Activated naive CD8-positive, alpha-beta T cell treated with anti-CD3 and anti-CD28 coated beads, Interleukin-2, amount 10 ng/mL, durations not matched to agents 7 days and 5 days (primary cell): ENCODE measurements around the gene TNIK. TPM values are rescaled to one million over a fixed set of nuclear protein-coding genes. Genes with fewer than 3 reads are reported as not detected.

ENCODE experiments used
- ATAC-seq: fragments of 150-1000 bp; cut with Tn5 transposase; one replicate; pipeline ENCODE4 v1.10.0; 2021; ENCODE audit warnings: low read depth, moderate library complexity
- POLR2A ChIA-PET: fragments of 350-600 bp; sonication (Branson Sonifier 250); formaldehyde crosslinking; loops from one replicate; lab custom pipeline; 2021; ENCODE audit warnings: antibody characterized with exemption; lab: Charles Lee
- DNase-seq: peaks from one replicate; pipeline ENCODE4 v3.0.0; 2021
- H3K27ac Mint-ChIP-seq: one replicate; pipeline ENCODE4 v1.8.0; 2022; ENCODE audit warnings: mild to moderate bottlenecking, mixed read lengths
- H3K27me3 Mint-ChIP-seq: one replicate; pipeline ENCODE4 v1.8.0; 2022; ENCODE audit warnings: mild to moderate bottlenecking, moderate library complexity, mixed read lengths
- H3K36me3 Mint-ChIP-seq: one replicate; pipeline ENCODE4 v1.8.0; 2021; ENCODE audit warnings: mild to moderate bottlenecking, mixed read lengths
- H3K4me1 Mint-ChIP-seq: one replicate; pipeline ENCODE4 v1.8.0; 2021; ENCODE audit warnings: mixed read lengths
- H3K4me3 Mint-ChIP-seq: one replicate; pipeline ENCODE4 v1.8.0; 2022; ENCODE audit warnings: mild to moderate bottlenecking, moderate library complexity, mixed read lengths
- H3K9me3 Mint-ChIP-seq: one replicate; pipeline ENCODE4 v1.8.0; 2021; ENCODE audit warnings: mixed read lengths
- total RNA-seq, 2 experiments: library from RNA; stranded (reverse); gene quantifications; one replicate each; pipeline ENCODE4 v1.2.3, GENCODE V29; 2021

Gene TNIK
- total RNA-seq, 2 experiments from 2014 or later: 47.6 to 52.7 TPM

DNA sequence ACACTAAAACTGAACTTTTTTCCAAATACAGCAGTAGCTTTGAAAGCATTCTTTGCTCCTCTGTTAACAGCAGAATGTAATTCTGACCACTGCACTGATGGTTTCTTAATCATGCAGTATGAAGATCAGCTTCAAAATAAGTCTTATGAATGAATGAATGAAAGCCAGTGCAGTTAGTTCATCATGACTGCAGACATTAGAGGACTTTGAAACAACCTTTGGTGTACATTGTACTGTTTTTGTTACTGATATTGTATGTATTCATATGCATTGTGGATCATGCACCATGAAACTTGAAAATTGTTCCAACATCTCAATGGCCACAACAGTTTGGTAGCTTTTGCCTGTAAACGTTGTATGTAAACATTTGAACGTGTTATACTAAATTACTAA, 1.3 kb upstream of the TNIK start:
- Mint-ChIP-seq H3K27me3 (no peaks in the 10 kb centered on the region), H3K27ac (peak overlapping the region; percentile 91), H3K4me3 (peak overlapping the region; percentile 93), H3K36me3 (peaks cover 7% of the 10 kb centered on the region), H3K9me3 (peaks cover 7% of the 10 kb centered on the region), H3K4me1 (peaks cover 28% of the 10 kb centered on the region)
- ATAC-seq (no peak), DNase-seq (no peak)
- POLR2A ChIA-PET: interaction anchor here (0.7 to 3.0 kb wide), 10 partner anchors 15 to 237 kb away, joined by 3 to 8 read pairs (median 3); no protein-coding TSS in a partner anchor

DNA sequence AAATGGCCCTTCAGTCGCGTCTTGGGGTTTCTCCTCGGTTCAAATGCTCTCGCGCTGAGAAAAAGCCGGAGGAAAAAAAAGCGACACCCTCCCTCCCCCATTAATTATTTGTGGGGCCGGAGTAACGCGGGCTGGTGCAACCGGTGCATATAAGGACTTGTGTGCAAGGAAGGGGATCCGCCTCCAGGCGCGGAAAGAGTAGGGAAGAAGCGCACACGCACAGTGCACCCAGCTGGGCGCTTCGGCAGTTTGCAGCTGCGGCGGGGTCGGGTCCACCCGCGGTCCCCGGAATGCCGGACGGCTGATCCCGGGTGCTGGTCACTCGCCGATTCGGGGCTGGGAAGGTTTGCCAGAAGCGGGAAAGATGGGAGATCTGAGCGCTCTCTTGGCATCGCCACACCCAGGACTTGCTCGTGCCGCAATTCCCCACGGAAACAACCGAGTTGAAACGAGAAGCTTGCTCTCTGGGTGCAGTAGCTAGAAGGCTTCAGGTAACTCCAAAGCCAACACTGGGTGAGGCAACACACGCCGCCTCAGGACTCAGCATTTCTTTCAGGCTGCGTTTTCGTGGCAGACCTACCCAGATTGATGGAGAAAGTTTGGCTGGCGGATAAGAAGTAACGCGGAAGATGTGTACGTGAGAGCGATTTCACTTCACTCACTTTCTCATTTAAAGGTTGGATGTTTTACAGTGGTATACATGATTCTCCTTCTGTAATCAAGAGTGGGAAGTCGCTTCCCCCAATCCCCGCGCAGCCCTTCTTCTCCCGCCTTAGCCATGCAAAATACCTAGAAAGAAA, 720 bp upstream of the TNIK start:
- H3K4me1 Mint-ChIP-seq: peaks cover 31% of the 10 kb centered on the region
- DNase-seq: peak; percentile 69
- H3K27me3 Mint-ChIP-seq: no peaks in the 10 kb centered on the region
- peaks cover 7% of the 10 kb centered on the region for H3K9me3 Mint-ChIP-seq
- H3K4me3 Mint-ChIP-seq: peak overlapping the region; percentile 93
- peak; percentile 43 for ATAC-seq
- H3K27ac Mint-ChIP-seq: peak overlapping the region; percentile 91
- POLR2A ChIA-PET: interaction anchor here (0.7 to 3.0 kb wide), 14 partner anchors 16 to 1258 kb away, joined by 3 to 12 read pairs (median 3); no protein-coding TSS in a partner anchor
- peaks cover 7% of the 10 kb centered on the region for H3K36me3 Mint-ChIP-seq

DNA sequence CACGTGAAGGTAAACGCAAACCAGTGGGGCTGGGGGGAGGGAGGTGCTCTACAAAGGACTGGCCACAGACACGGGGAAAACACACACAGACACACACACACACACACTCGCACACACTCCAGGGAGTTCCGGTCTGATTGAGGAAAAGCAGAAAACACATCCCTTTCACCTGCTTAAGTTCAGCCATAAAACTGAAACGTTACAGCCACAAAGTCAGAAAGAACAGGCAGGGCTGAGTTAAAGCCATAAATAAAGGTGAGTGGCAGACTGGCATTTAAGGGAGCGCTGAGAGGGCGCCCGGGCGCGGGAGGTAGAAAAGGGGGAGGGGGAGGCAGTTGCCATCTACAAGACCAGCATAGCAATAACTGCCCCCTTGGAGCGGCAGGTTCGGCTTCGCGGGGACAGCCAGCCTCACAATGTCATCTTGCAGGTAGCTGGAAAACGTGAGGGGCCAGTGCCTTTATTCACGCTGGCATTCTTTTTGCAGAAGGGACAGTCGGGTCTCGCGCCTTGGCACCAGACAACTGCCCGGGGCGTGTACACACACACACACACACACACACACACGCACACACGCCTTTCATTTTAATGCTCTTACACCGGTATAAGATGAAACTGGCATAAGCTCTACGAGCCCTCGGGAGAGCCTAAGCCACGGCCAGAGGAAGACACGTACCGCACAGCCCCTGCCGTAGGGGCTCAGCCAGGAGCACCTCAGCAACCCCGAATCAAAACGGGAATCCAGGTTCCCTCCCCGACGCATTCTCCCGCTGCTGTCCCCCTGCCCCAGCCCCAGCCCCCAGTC, 866 bp downstream of the TNIK start:
- Mint-ChIP-seq H3K4me1 (peaks cover 36% of the 10 kb centered on the region), H3K36me3 (peaks cover 4% of the 10 kb centered on the region), H3K9me3 (peaks cover 3% of the 10 kb centered on the region), H3K27me3 (no peaks in the 10 kb centered on the region), H3K4me3 (peak overlapping the region; percentile 93), H3K27ac (peak overlapping the region; percentile 90)
- POLR2A ChIA-PET: interaction anchor here (0.7 to 3.0 kb wide), 4 partner anchors 32 to 1104 kb away, joined by 4 to 12 read pairs (median 6); no protein-coding TSS in a partner anchor
- DNase-seq (peak; percentile 66), ATAC-seq (peak; percentile 12)

DNA sequence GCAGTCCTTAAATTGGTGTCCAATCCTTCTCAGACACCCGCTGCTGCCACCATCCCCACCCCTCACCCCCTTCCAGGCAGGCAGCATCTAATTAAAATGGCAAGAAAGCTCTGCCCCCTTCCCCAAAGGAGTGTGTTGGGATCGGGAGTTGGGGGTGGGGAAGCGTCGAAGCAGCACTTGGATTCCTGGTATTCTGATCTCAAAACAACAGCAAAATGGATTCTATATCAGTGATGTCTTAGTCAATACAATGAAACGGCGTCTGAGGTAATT, 1.4 kb downstream of the TNIK start:
- H3K4me1 Mint-ChIP-seq: peaks cover 36% of the 10 kb centered on the region
- ATAC-seq (no peak), DNase-seq (peak; percentile 43)
- peak overlapping the region; percentile 90 for H3K27ac Mint-ChIP-seq
- POLR2A ChIA-PET: interaction anchor here (0.7 to 3.0 kb wide), 5 partner anchors 33 to 1104 kb away, joined by 3 to 12 read pairs (median 5); no protein-coding TSS in a partner anchor
- H3K9me3 Mint-ChIP-seq: no peaks in the 10 kb centered on the region
- H3K36me3 Mint-ChIP-seq: peaks cover 4% of the 10 kb centered on the region
- no peaks in the 10 kb centered on the region for H3K27me3 Mint-ChIP-seq
- peak overlapping the region; percentile 93 for H3K4me3 Mint-ChIP-seq

DNA sequence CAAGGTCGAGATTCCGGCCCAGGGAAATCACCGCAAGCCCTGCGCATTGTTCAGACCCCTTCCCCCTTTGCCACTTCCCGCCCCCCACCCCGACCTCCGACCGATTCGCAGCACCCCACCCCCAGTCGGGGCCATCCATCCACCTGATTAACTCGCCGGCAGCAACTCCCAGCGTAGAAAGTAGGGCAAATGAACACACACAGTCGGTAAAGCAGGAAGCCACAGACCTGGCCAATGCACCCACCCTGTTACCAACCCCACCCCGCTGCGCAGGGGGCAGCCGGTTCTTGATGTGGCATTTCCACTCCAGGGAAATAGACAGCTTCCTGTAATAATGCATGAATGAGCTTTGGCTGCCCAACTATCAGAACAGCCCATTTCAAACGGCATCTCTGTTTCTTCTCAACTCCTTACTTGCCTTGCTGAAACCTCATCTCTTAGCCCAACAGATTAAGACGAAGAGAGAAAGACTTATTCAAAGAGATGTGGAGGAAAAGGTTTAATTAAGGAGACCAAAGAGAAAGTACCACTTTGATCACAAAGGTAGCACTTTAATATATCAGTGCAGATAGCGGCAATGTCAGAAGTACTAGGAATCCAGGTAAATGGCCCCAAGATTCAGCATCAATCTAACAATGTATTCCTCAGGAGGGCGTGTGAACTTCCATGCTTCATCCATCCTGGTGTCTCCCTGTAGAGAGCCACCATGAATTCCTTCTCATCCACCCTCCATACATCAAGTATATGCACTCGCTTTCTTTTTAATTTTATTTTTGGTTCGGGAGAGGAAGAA, 1.9 kb downstream of the TNIK start:
- Mint-ChIP-seq H3K27ac (peak overlapping the region; percentile 90), H3K4me3 (peak overlapping the region; percentile 93), H3K9me3 (no peaks in the 10 kb centered on the region), H3K36me3 (no peaks in the 10 kb centered on the region), H3K4me1 (peaks cover 36% of the 10 kb centered on the region), H3K27me3 (no peaks in the 10 kb centered on the region)
- POLR2A ChIA-PET: interaction anchor here (0.7 to 1.1 kb wide), 3 partner anchors 34 to 1105 kb away, joined by 3 to 4 read pairs (median 3); no protein-coding TSS in a partner anchor
- peak; percentile 5 for ATAC-seq
- peak; percentile 62 for DNase-seq

DNA sequence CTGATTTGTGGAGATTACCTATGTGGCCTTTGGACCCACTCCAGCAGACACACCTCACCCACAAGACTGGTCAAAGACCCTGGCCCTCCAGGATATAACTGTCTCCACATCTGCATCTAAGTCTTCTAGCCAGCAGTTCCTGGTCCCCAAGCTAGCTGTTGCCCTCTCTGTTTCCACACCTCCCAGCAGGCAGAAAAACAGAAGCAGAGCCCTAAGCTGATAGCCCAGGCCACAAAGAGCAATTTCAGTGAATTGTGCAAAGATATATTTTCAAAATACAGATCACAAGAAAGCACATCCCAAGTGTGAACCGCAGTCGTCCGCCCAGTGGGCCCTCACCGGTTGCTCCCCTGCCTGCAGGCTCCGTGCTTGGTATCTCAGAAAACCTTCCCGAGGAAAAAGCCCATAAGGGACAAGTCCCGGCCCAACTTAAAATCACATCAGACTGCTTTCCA, 2.6 kb downstream of the TNIK start:
- Mint-ChIP-seq H3K36me3 (no peaks in the 10 kb centered on the region), H3K9me3 (no peaks in the 10 kb centered on the region), H3K27ac (peak overlapping the region; percentile 90), H3K4me3 (peak overlapping the region; percentile 93), H3K4me1 (peaks cover 36% of the 10 kb centered on the region), H3K27me3 (no peaks in the 10 kb centered on the region)
- POLR2A ChIA-PET: interaction anchor here (1.0 to 1.1 kb wide), 2 partner anchors 34 to 109 kb away, joined by 3 read pairs; no protein-coding TSS in a partner anchor
- DNase-seq (peak; percentile 49), ATAC-seq (no peak)

DNA sequence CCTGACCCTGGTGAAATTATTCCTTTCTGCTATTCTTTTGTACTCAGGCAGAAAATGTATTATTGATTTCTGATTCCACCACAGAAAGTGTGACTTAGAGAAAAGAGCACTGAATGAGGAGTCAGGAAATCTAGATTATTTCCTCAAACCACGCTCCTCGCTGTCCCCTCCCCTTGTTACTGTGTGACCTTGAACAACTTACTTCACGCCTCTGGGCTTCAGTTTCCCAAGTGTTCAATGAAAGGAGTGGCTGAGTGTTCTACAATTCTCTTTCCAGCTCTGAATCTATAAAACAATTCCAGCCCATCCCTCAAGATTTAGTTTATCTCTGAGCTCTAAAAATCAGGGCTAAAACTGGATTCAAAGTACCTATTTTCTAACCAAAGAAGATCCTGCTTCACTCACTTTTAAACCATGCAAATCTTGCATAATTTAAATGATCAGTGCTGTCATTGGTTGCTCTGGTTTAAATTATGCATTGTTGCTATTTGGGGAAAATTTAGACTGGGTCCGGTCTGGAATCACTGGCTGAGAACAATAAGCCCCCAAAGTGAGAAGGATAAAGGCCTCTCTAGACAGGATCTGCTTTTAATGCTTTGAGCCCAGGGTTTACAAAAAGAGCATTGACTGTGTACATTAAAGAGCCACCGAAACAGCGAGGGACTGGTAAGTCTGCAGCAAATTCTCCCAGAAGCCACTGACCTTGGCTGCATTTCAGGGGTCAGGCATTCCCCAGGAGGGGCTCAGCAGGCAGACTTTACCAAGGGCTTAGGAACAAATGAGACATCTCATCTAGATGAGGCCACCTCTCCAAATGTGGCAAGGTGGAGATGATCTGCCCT, 3.2 kb downstream of the TNIK start:
- Mint-ChIP-seq H3K4me3 (peak overlapping the region; percentile 93), H3K27ac (peak overlapping the region; percentile 90), H3K9me3 (no peaks in the 10 kb centered on the region), H3K4me1 (peaks cover 31% of the 10 kb centered on the region), H3K36me3 (no peaks in the 10 kb centered on the region), H3K27me3 (no peaks in the 10 kb centered on the region)
- POLR2A ChIA-PET: interaction anchor here (1.1 kb wide), 1 partner anchor 109 kb away, joined by 3 read pairs; no protein-coding TSS in a partner anchor
- ATAC-seq (no peak), DNase-seq (no peak)

DNA sequence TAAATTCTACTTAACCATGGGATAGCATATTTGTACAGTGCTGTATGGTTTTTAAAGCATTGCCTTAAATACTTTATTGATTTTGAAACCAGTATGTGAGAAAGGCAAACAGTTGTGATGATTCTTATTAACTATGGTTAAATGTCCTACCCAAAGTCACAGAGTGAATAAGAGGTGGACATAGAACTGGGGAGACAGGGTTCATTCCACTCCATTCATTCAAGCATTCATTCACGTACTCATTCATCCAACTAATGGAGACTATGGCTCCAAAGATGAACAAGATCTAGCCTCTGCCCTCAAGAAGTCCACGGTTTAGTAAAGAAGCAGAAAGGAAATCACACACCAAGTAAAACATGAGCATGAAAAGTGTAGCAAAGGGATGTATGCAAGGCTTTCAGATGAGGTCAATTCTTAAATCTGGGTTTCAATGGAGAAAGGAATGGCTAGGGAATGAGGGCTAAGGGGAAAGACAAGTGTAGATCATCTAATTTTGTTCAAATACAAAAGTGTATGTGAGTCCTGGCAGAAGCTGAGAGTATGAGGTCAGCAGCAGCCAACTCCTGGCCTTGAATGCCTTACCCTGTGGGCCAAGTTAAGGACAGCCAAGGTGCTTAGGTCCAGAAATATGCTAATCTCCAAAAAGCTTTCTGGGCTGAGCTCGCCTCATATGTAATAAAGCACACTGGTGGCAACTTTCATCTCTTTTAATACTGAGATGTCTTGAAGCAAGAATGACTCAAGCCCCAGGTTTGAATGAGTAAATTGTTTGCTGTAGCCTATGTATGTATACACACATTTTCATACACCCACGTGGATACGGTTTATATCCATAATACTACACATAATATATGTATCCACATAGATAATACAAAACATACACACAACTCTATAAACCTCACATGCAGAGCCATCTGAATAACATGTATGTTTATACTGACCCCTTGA, 4.3 kb downstream of the TNIK start:
- POLR2A ChIA-PET: no interaction called here
- Mint-ChIP-seq H3K9me3 (no peaks in the 10 kb centered on the region), H3K27ac (no peak overlapping the region), H3K4me1 (peaks cover 26% of the 10 kb centered on the region), H3K4me3 (no peak overlapping the region), H3K27me3 (no peaks in the 10 kb centered on the region), H3K36me3 (peaks cover 5% of the 10 kb centered on the region)
- ATAC-seq (no peak), DNase-seq (no peak)

DNA sequence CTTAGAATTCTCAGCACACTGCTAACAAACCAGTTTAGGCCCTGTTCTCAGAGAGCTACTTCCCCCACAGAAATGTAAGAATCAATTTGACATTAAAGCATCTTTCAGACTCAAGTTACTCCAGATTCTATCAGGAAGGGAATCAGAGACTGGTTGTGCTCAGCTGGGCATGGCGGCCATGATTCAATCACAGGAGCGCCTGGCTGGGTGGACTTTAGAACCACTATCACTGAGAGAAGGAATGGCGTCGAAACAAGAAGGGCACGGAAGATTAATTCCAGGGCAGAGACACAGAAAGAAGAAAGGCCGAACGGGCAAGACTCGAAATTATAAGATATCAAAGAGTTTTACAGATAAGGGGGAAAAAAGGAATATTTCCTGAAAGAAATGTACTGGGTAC, 6.2 kb downstream of the TNIK start:
- ATAC-seq (no peak), DNase-seq (no peak)
- Mint-ChIP-seq H3K4me3 (no peak overlapping the region), H3K27ac (no peak overlapping the region), H3K9me3 (no peaks in the 10 kb centered on the region), H3K27me3 (no peaks in the 10 kb centered on the region), H3K36me3 (peaks cover 5% of the 10 kb centered on the region), H3K4me1 (peaks cover 26% of the 10 kb centered on the region)
- POLR2A ChIA-PET: no interaction called here

DNA sequence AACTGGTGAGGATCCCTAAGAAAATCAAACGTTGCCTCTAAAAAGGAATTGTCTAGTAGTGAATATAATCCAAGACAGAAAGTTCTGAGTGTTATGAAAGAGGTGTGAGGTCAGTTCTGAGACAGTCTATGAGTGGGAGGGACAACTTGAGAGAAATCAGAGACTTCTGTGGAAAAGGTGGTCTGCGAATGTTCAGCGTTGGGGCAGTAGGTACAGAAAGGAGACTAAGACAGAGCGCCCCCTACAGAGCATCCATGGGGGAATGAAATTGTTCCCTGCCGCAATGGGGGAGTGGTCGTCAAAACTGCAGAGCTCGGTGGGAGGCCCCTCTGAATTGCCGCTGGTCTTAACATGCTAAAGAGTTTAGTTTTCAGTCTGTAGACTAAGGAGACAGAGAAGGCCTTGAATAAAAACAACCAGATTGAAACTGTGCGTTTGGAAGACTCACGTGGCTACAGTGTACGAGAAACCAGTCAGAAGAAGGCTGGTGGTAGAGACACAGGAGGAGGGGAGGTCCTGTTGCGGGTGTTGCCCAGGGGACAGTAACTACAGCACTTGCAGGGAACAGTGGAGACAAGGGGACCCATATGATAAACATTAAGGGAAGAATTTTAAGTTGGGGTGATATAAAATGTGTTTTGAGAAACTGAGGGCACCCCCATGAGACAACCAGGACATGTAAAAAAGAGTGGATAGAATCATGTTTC, 6.9 kb downstream of the TNIK start:
- ATAC-seq (no peak), DNase-seq (no peak)
- H3K27me3 Mint-ChIP-seq: no peaks in the 10 kb centered on the region
- H3K27ac Mint-ChIP-seq: no peak overlapping the region
- H3K4me1 Mint-ChIP-seq: peaks cover 23% of the 10 kb centered on the region
- no peak overlapping the region for H3K4me3 Mint-ChIP-seq
- H3K9me3 Mint-ChIP-seq: no peaks in the 10 kb centered on the region
- POLR2A ChIA-PET: no interaction called here
- peaks cover 9% of the 10 kb centered on the region for H3K36me3 Mint-ChIP-seq

DNA sequence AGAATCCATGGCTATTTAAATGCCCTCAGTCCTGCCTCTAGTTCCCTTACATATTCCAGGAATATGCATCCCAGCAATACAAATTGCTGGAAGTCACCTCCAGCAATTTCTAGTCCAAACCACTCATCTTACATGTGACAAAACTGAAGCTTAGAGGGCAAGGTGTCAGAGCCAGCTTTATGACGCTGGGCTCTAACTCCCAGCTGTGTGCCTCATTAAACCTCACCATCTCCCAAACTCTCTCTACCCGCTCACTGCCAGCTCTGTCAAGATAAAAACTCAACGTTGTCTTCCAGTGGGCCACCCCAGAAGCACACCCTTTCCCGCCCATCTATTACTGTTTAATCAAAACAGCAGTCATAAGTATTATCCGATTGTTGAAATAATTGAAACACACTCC, 7.9 kb downstream of the TNIK start:
- Mint-ChIP-seq H3K4me3 (no peak overlapping the region), H3K27me3 (no peaks in the 10 kb centered on the region)

More for the DNA sequence above, 7.9 kb downstream of the TNIK start:
- H3K27ac Mint-ChIP-seq: no peak overlapping the region
- POLR2A ChIA-PET: no interaction called here
- H3K4me1 Mint-ChIP-seq: peaks cover 17% of the 10 kb centered on the region
- peaks cover 9% of the 10 kb centered on the region for H3K36me3 Mint-ChIP-seq
- no peaks in the 10 kb centered on the region for H3K9me3 Mint-ChIP-seq
- DNase-seq (no peak), ATAC-seq (no peak)
